NCI-H1417 (cell line): ENCODE measurements around the gene RAB29.
"Not testable (repeated sequence)": the region's sequence is repeated elsewhere in the genome, so short reads cannot be mapped to it uniquely, and the experiment has no call there.

Experiments used
- DNase-seq, 3 experiments: peaks; one replicate each; lab custom pipeline; 2025; lab: John Stamatoyannopoulos, UW

Gene RAB29

GRCh38 chr1:205775015-205775716, at the start of gene RAB29:
Gene RAB29 (minus strand): TSS chr1:205775482. CDS start chr1:205774956, 526 bp downstream.
- peak; percentile 78 to 87 (median 83) for DNase-seq

GRCh38 chr1:205824180-205824579, 48.9 kb upstream of the RAB29 start:
- no peak for DNase-seq

- DNase-seq = not testable (repeated sequence)
Measured at GRCh38 chr1:205823260-205823659, 48.0 kb upstream of the RAB29 start.

- no peak for DNase-seq
Measured at GRCh38 chr1:205822397-205822796, 47.1 kb upstream of the RAB29 start.

- DNase-seq = no peak
Measured at GRCh38 chr1:205817988-205818387, 42.7 kb upstream of the RAB29 start.

- no peak for DNase-seq
Measured at GRCh38 chr1:205817364-205817763, 42.1 kb upstream of the RAB29 start.

GRCh38 chr1:205813755-205814058, 38.4 kb upstream of the RAB29 start:
- no peak for DNase-seq

GRCh38 chr1:205812878-205813754, 37.8 kb upstream of the RAB29 start, which contains the start of gene SLC41A1:
Gene SLC41A1 (minus strand): TSS chr1:205813198. CDS start chr1:205810441, 2,757 bp downstream.
- peak; percentile 92 to 99 (median 96) for DNase-seq

- DNase-seq = peak in 1 of 3 experiments; percentile 67
Measured at GRCh38 chr1:205812271-205812877, 37.1 kb upstream of the RAB29 start.

- DNase-seq = no peak
Measured at GRCh38 chr1:205811660-205812059, 36.4 kb upstream of the RAB29 start.

GRCh38 chr1:205810448-205811157, 35.3 kb upstream of the RAB29 start:
- DNase-seq = no peak

- DNase-seq = no peak
Measured at GRCh38 chr1:205809942-205810345, 34.7 kb upstream of the RAB29 start.

GRCh38 chr1:205809469-205809868, 34.2 kb upstream of the RAB29 start:
- no peak for DNase-seq

- DNase-seq = no peak
Measured at GRCh38 chr1:205805082-205805711, 29.9 kb upstream of the RAB29 start.

GRCh38 chr1:205804605-205805004, 29.3 kb upstream of the RAB29 start:
- no peak for DNase-seq

- DNase-seq = no peak
Measured at GRCh38 chr1:205803986-205804385, 28.7 kb upstream of the RAB29 start.

- DNase-seq = no peak
Measured at GRCh38 chr1:205802060-205802459, 26.8 kb upstream of the RAB29 start.

GRCh38 chr1:205800981-205801703, 25.9 kb upstream of the RAB29 start:
- DNase-seq = no peak

GRCh38 chr1:205800427-205800826, 25.1 kb upstream of the RAB29 start:
- peak in 1 of 3 experiments; percentile 11 for DNase-seq

- DNase-seq = no peak
Measured at GRCh38 chr1:205798577-205798976, 23.3 kb upstream of the RAB29 start.

- no peak for DNase-seq
Measured at GRCh38 chr1:205797168-205797567, 21.9 kb upstream of the RAB29 start.
